HepG2 (cell line): ENCODE measurements around the gene SPSB1. TPM values are rescaled to one million over a fixed set of nuclear protein-coding genes. Genes with fewer than 3 reads are reported as not detected.
A peak's percentile ranks its signal among the peaks of the same experiment; 100 is the strongest.

Experiments
- AHR ChIP-seq: IDR thresholded peaks from 2 replicates; pipeline ENCODE4 v1.6.1; 2018; ENCODE audit warnings: missing genetic modification reagents, missing compliant biosample characterization
- BHLHE40 ChIP-seq: IDR thresholded peaks from 2 replicates; pipeline ENCODE4 v1.6.1; 2011; ENCODE audit warnings: low read length, improper control_type of control experiment
- CCAR2 ChIP-seq: fragments of 200-400 bp; formaldehyde crosslinking; optimal IDR thresholded peaks from 2 replicates; pipeline ENCODE3; 2018; ENCODE audit warnings: low read depth, mild to moderate bottlenecking, low read length, moderate library complexity
- DMAP1 ChIP-seq: IDR thresholded peaks from 2 replicates; pipeline ENCODE4 v1.6.1; 2016
- ELF3 ChIP-seq: IDR thresholded peaks from 2 replicates; pipeline ENCODE4 v1.6.1; 2016; ENCODE audit warnings: missing genetic modification reagents, missing compliant biosample characterization
- FOSL1 ChIP-seq: sonication (generic); formaldehyde crosslinking; IDR thresholded peaks from 2 replicates; pipeline ENCODE4 v1.9.0; 2021; ENCODE audit warnings: missing genetic modification reagents, borderline replicate concordance
- GTF3A ChIP-seq: sonication (generic); formaldehyde crosslinking; conservative IDR thresholded peaks from 2 replicates; pipeline ENCODE4 v1.4.0; 2020; ENCODE audit warnings: mild to moderate bottlenecking, missing genetic modification reagents
- HHEX ChIP-seq: IDR thresholded peaks from 2 replicates; pipeline ENCODE4 v1.6.1; 2016; ENCODE audit warnings: control low read depth
- MZF1 ChIP-seq: sonication (generic); formaldehyde crosslinking; IDR thresholded peaks from 2 replicates; pipeline ENCODE4 v1.8.1; 2023; ENCODE audit warnings: mild to moderate bottlenecking, missing genetic modification reagents, borderline replicate concordance
- NFIC ChIP-seq: IDR thresholded peaks from 2 replicates; pipeline ENCODE4 v1.6.1; 2012; ENCODE audit warnings: mild to moderate bottlenecking, low read length, inconsistent platforms
- PHF8 ChIP-seq: sonication (generic); formaldehyde crosslinking; IDR thresholded peaks from 2 replicates; pipeline ENCODE4 v1.5.0; 2020; ENCODE audit warnings: missing genetic modification reagents
- THAP11 ChIP-seq: IDR thresholded peaks from 2 replicates; pipeline ENCODE4 v1.6.1; 2016; ENCODE audit warnings: missing biosample characterization, missing genetic modification reagents
- ZKSCAN8 ChIP-seq: IDR thresholded peaks from 2 replicates; pipeline ENCODE4 v1.6.1; 2016; ENCODE audit warnings: borderline replicate concordance, missing genetic modification reagents, missing compliant biosample characterization
- ZNF782 ChIP-seq: sonication (generic); formaldehyde crosslinking; IDR thresholded peaks from 2 replicates; pipeline ENCODE4 v1.4.0; 2020; ENCODE audit warnings: missing genetic modification reagents, mild to moderate bottlenecking, borderline replicate concordance
- ZNF883 ChIP-seq: sonication (generic); formaldehyde crosslinking; IDR thresholded peaks from 2 replicates; pipeline ENCODE4 v1.5.1; 2020; ENCODE audit warnings: mild to moderate bottlenecking, missing genetic modification reagents; ENCODE audit errors: not compliant biosample characterization
- ZSCAN25 ChIP-seq: sonication (generic); formaldehyde crosslinking; IDR thresholded peaks from 2 replicates; pipeline ENCODE4 v1.8.0; 2022; ENCODE audit warnings: mild to moderate bottlenecking, missing genetic modification reagents
- polyA plus RNA-seq, 8 experiments: library from polyadenylated mRNA; depleted of rRNA in 3 of 8; stranded (reverse) in 7 of 8; unstranded in 1 of 8; fragments of >200 nt; fragmentation: Illumina TruSeq in 4 of 8; extraction: Trizol in 4 of 8; gene quantifications; 2 replicates each; pipeline versions ENCODE4 v1.2.1 to v1.2.3, GENCODE V29; 2011 to 2016; ENCODE audit warnings: low read depth in 4 of 8, missing spikeins in 1 of 8, mixed read lengths in 1 of 8; ENCODE audit not compliant: insufficient read depth in 1 of 8
- total RNA-seq, 5 experiments: library from RNA; depleted of rRNA; stranded (reverse); fragments of >200 nt; fragmentation: Illumina TruSeq; extraction: Trizol; gene quantifications; 2 replicates each; pipeline ENCODE4 v1.2.3, GENCODE V29; 2016; ENCODE audit warnings: low read depth in 1 of 5
- TF ChIP-seq, protein P1 (sequence below): IDR thresholded peaks from 2 replicates; pipeline ENCODE4 v1.6.1; 2016
- TF ChIP-seq, protein P2 (sequence below): sonication (generic); formaldehyde crosslinking; IDR thresholded peaks from 2 replicates; pipeline ENCODE4 v1.5.1; 2020; ENCODE audit warnings: missing genetic modification reagents, mild to moderate bottlenecking, borderline replicate concordance
- TF ChIP-seq, protein P3 (sequence below): sonication (generic); formaldehyde crosslinking; IDR thresholded peaks from 2 replicates; pipeline ENCODE4 v1.8.1; 2023; ENCODE audit warnings: mild to moderate bottlenecking, inconsistent platforms, moderate library complexity, missing genetic modification reagents, borderline replicate concordance
- TF ChIP-seq, protein P4 (sequence below): sonication (generic); formaldehyde crosslinking; IDR thresholded peaks from 2 replicates; pipeline ENCODE4 v1.8.1; 2023; ENCODE audit warnings: mild to moderate bottlenecking, moderate library complexity, missing genetic modification reagents
- TF ChIP-seq, protein P5 (sequence below): sonication (generic); formaldehyde crosslinking; IDR thresholded peaks from 2 replicates; pipeline ENCODE4 v1.4.0; 2020; ENCODE audit warnings: mild to moderate bottlenecking, missing genetic modification reagents, borderline replicate concordance
- TF ChIP-seq, protein P6 (sequence below): sonication (generic); formaldehyde crosslinking; IDR thresholded peaks from 2 replicates; pipeline ENCODE4 v1.4.0; 2020; ENCODE audit warnings: missing genetic modification reagents

The SPSB1 gene
- total and polyA plus RNA-seq, 2 of the 13 experiments (the other 11 are each of a cell fraction or from before 2014, with no cell fraction given): 5.0 to 8.0 TPM

DNA sequence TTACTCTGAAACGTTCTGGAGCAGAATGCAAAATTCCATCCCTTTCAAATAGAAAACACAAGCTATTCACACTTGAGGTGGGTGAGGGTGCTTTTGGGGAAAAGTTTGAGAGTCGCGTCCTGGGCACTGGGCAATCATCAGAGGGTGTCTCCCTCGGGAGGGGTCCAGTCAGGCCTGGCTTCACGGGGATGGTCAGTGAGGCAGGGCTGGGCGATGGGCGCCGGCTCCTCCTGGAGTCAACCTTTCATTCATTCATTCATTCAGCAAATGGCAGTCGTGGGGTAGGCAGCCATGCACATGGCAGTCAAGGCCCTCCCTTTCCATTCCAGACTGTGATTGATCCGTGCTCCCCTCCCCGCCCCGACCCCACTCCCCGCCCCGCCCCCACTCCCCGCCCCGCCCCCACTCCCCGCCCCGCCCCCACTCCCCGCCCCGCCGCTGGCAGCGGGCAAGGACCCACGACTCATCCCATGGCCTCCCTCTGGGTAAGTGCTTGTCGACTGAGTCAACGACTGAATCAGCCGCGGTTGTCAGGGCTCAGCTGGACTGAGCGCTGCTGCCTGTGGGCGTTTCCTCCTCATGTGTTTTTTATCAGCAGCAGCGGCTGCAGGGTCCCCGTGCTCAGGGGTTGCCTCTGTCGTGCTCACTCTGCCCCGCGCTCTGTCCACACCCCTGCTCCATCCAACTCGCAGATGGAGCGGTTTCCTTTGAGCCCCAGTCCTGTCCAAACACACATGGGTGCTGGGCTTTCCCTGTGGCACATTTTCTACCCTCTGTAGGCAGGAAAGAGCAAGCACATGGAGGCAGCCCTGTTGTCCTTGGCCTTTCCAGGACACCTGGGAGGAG is 12.5 kb upstream of the SPSB1 start (continued):
- TF ChIP-seq, protein P1, sequence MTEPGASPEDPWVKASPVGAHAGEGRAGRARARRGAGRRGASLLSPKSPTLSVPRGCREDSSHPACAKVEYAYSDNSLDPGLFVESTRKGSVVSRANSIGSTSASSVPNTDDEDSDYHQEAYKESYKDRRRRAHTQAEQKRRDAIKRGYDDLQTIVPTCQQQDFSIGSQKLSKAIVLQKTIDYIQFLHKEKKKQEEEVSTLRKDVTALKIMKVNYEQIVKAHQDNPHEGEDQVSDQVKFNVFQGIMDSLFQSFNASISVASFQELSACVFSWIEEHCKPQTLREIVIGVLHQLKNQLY: no peak; the same call in 1 of the 2 replicates
- TF ChIP-seq HHEX (CRISPR knock-in tag): no peak
- TF ChIP-seq ELF3: no peak
- 0 out of 2 replicates have a peak, but pooled peaks have one; percentile 15 for TF ChIP-seq PHF8 (CRISPR knock-in tag)
- no peak for TF ChIP-seq DMAP1 (CRISPR knock-in tag)
- no peak for TF ChIP-seq GTF3A
- TF ChIP-seq, protein P2, sequence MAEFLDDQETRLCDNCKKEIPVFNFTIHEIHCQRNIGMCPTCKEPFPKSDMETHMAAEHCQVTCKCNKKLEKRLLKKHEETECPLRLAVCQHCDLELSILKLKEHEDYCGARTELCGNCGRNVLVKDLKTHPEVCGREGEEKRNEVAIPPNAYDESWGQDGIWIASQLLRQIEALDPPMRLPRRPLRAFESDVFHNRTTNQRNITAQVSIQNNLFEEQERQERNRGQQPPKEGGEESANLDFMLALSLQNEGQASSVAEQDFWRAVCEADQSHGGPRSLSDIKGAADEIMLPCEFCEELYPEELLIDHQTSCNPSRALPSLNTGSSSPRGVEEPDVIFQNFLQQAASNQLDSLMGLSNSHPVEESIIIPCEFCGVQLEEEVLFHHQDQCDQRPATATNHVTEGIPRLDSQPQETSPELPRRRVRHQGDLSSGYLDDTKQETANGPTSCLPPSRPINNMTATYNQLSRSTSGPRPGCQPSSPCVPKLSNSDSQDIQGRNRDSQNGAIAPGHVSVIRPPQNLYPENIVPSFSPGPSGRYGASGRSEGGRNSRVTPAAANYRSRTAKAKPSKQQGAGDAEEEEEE (CRISPR knock-in tag): no peak
- TF ChIP-seq CCAR2: no peak
- TF ChIP-seq ZNF782 (CRISPR knock-in tag): no peak
- TF ChIP-seq, protein P3, sequence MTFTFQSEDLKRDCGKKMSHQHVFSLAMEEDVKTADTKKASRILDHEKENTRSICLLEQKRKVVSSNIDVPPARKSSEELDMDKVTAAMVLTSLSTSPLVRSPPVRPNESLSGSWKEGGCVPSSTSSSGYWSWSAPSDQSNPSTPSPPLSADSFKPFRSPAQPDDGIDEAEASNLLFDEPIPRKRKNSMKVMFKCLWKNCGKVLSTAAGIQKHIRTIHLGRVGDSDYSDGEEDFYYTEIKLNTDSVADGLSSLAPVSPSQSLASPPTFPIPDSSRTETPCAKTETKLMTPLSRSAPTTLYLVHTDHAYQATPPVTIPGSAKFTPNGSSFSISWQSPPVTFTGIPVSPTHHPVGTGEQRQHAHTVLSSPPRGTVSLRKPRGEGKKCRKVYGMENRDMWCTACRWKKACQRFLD (CRISPR knock-in tag): no peak
- TF ChIP-seq ZSCAN25 (CRISPR knock-in tag): peak; percentile 75
- no peak for TF ChIP-seq ZKSCAN8
- TF ChIP-seq AHR (CRISPR knock-in tag): no peak
- TF ChIP-seq FOSL1 (CRISPR knock-in tag): no peak
- no peak for TF ChIP-seq MZF1 (CRISPR knock-in tag)
- TF ChIP-seq, protein P4, sequence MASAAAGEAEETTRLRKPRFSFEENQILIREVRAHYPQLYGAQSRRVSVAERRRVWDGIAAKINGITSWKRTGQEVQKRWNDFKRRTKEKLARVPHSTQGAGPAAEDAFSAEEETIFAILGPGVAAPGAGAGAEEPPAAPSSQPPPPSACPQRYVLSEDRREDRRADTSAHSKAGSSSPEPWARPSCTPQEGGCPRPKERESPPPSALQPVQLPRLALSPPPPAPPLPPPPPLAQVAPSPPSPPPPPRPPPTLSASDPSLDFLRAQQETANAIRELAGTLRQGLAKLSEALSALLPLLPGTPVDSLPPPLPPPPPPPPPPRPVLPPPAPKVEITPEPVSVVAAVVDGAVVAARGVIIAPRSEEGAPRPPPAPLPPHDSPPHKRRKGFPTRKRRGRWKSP (CRISPR knock-in tag): no peak
- TF ChIP-seq ZNF883 (CRISPR knock-in tag): no peak
- no peak for TF ChIP-seq BHLHE40
- no peak for TF ChIP-seq THAP11 (CRISPR knock-in tag)
- TF ChIP-seq, protein P5, sequence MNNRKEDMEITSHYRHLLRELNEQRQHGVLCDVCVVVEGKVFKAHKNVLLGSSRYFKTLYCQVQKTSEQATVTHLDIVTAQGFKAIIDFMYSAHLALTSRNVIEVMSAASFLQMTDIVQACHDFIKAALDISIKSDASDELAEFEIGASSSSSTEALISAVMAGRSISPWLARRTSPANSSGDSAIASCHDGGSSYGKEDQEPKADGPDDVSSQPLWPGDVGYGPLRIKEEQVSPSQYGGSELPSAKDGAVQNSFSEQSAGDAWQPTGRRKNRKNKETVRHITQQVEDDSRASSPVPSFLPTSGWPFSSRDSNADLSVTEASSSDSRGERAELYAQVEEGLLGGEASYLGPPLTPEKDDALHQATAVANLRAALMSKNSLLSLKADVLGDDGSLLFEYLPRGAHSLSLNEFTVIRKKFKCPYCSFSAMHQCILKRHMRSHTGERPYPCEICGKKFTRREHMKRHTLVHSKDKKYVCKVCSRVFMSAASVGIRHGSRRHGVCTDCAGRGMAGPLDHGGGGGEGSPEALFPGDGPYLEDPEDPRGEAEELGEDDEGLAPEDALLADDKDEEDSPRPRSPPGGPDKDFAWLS (CRISPR knock-in tag): no peak
- TF ChIP-seq, protein P6, sequence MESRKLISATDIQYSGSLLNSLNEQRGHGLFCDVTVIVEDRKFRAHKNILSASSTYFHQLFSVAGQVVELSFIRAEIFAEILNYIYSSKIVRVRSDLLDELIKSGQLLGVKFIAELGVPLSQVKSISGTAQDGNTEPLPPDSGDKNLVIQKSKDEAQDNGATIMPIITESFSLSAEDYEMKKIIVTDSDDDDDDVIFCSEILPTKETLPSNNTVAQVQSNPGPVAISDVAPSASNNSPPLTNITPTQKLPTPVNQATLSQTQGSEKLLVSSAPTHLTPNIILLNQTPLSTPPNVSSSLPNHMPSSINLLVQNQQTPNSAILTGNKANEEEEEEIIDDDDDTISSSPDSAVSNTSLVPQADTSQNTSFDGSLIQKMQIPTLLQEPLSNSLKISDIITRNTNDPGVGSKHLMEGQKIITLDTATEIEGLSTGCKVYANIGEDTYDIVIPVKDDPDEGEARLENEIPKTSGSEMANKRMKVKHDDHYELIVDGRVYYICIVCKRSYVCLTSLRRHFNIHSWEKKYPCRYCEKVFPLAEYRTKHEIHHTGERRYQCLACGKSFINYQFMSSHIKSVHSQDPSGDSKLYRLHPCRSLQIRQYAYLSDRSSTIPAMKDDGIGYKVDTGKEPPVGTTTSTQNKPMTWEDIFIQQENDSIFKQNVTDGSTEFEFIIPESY (CRISPR knock-in tag): no peak
- TF ChIP-seq NFIC: no peak
